Gastroesophageal sphincter (tissue), 3 donors: ENCODE measurements around the gene SELENOO.

Source experiments
- POLR2A ChIP-seq, 2 donors: fragments of 450-650 bp; IDR thresholded peaks; one replicate each; pipeline ENCODE4 v1.6.1; 2017; ENCODE audit warnings: antibody characterized with exemption in 2 of 2, mild to moderate bottlenecking in 2 of 2, moderate library complexity in 1 of 2
- TF ChIP-seq, protein P1 (sequence below), 4 experiments: fragments of 200-600 bp in 2 of 4; fragments of 450-650 bp in 2 of 4; sonication (generic) in 1 of 4; IDR thresholded peaks; one replicate each; pipeline ENCODE4 v1.5.1; 2017 to 2019; ENCODE audit warnings: antibody characterized with exemption in 4 of 4, mild to moderate bottlenecking in 2 of 4, moderate library complexity in 2 of 4

DNA sequence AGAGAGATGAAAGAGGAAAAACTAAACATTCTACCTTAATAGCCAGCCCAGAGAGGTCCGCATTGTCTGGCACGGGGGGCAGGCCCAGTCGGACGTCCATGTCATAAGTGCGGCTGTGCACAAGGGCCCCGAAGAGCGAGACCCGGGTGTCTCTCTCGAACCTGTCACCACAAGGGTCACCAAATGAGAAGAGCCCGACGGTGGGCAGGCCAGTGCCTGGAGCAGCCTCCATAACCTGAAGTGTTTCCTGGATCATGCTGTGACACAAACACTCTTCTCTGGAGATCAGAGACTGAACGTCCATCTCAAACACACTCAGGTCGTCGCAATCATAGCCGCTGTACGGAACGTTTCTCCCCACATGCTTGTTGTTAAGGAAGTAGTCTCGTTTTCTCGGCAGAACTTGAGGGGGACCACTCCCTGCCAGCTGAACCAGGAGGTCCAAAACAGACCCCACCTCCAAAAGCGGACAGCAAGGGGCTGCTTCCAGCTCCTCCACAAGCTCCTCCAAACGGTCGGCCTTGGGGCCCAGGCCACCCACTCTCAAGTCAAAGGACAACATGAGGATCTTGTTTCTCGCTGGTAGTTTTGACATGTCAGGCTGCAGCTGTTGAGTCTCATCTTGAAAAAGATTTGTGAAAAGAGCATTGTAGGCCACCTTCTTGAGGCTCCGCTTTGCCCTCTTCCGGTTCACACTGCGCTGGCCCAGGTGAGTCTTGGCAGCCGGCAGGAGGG, 43.0 kb downstream of the SELENOO start:
- TF ChIP-seq, protein P1, sequence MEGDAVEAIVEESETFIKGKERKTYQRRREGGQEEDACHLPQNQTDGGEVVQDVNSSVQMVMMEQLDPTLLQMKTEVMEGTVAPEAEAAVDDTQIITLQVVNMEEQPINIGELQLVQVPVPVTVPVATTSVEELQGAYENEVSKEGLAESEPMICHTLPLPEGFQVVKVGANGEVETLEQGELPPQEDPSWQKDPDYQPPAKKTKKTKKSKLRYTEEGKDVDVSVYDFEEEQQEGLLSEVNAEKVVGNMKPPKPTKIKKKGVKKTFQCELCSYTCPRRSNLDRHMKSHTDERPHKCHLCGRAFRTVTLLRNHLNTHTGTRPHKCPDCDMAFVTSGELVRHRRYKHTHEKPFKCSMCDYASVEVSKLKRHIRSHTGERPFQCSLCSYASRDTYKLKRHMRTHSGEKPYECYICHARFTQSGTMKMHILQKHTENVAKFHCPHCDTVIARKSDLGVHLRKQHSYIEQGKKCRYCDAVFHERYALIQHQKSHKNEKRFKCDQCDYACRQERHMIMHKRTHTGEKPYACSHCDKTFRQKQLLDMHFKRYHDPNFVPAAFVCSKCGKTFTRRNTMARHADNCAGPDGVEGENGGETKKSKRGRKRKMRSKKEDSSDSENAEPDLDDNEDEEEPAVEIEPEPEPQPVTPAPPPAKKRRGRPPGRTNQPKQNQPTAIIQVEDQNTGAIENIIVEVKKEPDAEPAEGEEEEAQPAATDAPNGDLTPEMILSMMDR (IDR thresholded peaks at IDR 0.05), result no peak
- TF ChIP-seq POLR2A (IDR thresholded peaks at IDR 0.05), result no peak
